Stimulated activated CD8-positive, alpha-beta memory T cell treated with anti-CD3 and anti-CD28 coated beads, Interleukin-2, amount 100 ng/mL, for 1 hour (primary cell): Measurements from ENCODE around the gene HARS1.
"Not testable (repeated sequence)": the region's sequence is repeated elsewhere in the genome, so short reads cannot be mapped to it uniquely, and the experiment has no call there.

ENCODE experiments used
- DNase-seq, 2 donors: peaks; one replicate each; pipeline ENCODE4 v3.0.0-alpha.2; 2020; ENCODE audit warnings: low read depth in 2 of 2

The HARS1 gene

DNA sequence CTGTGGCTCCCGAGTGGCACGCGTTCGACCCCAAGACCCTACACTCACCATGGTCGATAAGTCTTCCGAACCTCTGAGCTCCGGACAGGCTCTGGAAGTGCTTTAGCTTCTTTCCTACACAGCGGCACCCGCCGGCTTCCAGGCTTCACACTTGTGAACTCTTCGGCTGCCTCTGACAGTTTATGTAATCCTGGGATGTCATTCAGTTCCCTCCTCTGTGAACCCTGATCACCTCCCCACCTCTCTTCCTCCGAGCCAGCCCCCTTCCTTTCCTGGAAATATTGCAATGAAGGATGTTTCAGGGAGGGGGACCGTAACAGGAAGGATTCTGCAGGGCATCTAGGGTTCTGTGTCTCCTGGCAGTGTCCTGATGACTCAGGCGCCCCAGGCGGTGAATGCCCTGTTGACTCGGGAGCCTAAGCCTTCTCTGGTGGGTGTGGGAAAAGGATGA, 58.1 kb downstream of the HARS1 start, which contains the start of gene CD14:
Gene CD14 (minus strand): TSS at position 155 of the 451 bp plus-strand sequence. CDS start 104 bp downstream, at position 51.
- no peak for DNase-seq

DNA sequence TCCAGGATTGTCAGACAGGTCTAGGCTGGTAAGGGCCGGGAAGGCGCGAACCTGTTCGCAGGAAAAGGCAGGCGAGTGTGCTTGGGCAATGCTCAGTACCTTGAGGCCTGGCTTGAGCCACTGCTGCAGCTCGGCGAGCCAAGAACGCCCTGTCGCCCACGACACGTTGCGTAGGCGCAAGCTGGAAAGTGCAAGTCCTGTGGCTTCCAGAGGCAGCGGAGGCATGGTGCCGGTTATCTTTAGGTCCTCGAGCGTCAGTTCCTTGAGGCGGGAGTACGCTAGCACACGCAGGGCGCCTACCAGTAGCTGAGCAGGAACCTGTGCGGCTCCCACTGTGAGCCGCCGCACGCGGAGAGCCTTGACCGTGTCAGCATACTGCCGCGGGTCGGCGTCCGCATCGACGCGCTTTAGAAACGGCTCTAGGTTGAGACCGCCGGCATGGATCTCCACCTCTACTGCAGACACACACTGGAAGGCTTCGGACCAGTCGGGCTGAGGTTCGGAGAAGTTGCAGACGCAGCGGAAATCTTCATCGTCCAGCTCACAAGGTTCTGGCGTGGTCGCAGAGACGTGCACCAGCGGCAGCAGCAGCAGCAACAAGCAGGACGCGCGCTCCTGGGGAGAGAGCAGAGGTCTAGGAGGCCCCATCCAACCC, 58.7 kb downstream of the HARS1 start:
- DNase-seq = no peak

DNA sequence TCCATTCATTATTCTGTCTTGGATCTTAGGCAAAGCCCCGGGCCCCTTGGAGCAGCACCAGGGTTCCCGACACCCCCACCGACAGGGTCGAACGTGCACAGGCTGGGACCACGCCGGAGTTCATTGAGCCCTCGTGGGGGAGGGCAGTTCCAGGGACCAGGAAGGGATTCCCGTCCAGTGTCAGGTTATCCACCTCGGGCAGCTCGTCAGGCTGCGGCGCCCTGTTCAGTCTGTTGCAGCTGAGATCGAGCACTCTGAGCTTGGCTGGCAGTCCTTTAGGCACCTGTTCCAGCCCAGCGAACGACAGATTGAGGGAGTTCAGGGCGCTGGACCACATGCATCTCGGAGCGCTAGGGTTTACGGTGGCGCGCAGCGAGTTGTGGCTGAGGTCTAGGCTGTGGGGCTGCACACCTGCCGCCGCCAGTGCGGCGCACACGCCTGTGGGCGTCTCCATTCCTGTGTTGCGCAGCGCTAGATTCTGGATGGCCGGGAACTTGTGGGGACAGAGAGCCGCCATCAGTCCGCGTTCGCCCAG, 59.3 kb downstream of the HARS1 start:
- no peak for DNase-seq

DNA sequence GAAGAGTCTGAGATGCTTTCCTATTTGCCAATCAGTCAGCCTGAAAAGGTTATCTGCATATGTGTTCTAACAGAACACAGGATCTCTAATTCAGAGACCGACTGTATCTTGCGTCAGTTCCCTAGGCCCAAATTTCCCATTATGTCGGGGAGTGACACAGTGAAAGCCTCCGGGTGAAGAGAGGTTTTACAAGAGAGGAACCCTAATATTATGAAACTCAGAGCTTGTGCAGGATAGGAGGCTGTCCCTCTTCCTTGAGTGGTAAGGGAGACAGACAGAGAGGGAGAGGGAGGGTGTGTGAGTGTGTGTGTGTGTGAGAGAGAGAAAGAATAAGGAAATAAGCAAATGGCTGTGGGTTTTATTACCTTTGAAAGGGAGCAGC, 60.1 kb downstream of the HARS1 start:
- DNase-seq = no peak

DNA sequence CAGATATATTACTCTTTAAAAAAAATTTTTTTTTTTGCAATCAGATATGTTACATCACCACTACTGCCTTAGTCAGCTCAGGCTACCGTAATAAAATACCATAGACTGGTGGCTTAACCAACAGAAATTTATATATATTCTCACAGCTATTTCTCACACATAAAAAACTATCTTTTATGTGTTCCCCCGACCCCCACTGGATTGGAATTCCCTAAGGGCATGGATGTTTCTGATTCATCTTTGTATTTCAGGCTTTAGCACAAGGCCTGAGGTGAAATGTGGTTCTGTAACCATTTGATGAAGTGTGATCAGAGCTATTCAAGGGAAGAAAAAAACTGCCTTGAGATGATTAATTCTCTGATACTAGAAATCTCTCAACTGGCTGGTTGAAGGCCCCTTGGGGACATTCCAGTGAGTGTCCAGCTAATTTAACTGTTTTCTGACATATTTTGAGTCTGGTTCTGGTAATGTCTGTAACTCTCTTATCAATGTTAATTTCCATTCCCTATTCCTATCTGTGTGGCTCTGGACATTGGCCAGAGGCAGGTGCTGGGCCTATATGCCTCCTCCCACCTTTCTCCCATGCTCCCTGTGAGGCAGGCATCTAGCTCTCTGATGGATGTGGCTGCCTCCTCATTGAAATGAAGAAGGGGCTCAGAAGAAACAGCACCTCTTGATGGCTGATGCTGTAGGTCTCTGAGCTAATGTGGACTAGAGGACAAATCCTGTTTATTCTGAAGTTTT, 60.7 kb downstream of the HARS1 start:
- DNase-seq = no peak

DNA sequence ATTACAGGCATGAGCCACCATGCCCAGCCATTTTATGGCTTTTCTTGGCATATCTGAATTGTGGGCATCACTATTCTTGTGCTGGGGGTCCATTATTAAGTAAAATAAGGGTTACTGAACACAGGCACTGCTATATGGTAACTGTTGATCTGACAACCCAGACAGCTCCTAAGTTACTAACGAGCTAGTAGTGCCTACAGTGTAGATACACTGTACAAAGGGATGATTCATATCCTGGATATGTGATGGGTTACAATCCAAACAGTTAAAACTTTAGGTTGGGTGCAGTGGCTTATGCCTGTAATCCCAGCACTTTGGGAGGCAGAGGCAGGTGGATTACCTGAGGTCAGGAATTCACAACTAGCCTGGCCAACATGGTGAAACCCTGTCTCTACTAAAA, 62.5 kb downstream of the HARS1 start:
- DNase-seq = no peak

DNA sequence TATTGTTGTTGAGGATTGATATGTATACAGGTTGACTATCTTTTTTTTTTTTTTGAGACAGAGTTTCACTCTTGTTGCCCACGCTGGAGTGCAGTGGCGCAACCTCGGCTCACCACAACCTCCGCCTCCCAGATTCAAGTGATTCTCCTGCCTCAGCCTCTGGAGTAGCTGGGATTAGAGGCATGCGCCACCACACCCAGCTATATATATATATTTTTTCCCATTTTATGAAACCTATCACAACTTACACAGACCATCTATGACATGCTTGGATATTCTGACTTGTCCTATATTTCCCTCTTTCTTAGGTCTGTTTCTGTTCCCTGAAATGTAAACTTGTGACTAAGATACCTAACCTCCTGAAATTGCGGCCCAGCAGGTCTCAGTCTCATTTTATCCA, 63.2 kb downstream of the HARS1 start:
- DNase-seq = no peak

DNA sequence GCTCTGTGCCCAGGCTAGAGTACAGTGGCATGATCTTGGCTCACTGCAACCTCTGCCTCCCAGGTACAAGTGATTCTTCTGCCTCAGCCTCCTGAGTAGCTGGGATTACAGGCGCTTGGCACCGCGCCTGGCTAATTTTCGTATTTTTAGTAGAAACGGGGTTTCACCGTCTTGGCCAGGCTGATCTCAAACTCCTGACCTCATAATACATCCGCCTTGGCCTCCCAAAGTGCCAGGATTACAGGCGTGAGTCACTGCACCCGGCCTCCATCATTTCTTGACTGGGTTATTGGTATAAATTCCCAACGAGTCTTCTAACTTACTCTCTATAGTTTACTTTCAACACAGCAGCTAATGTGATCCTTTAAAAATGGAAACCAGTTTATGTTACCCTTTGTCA, 66.3 kb downstream of the HARS1 start:
- not testable (repeated sequence) for DNase-seq
